NT2/D1 (cell line): ENCODE results near the gene ATP6V0B.

Experiments
- YY1 ChIP-seq: IDR thresholded peaks from 2 replicates; pipeline ENCODE4 v1.6.1; 2011; ENCODE audit not compliant: insufficient read length, insufficient read depth
- ZNF274 ChIP-seq: IDR thresholded peaks from 2 replicates; pipeline ENCODE4 v1.6.1; 2011; ENCODE audit warnings: mild to moderate bottlenecking, low read depth, low read length

GRCh38 chr1:44020464-44020863 is 45.7 kb downstream of the ATP6V0B start:
- no peak for TF ChIP-seq YY1
- no peak for TF ChIP-seq ZNF274
